ENCODE measurements around the gene KLHL30.

DNA sequence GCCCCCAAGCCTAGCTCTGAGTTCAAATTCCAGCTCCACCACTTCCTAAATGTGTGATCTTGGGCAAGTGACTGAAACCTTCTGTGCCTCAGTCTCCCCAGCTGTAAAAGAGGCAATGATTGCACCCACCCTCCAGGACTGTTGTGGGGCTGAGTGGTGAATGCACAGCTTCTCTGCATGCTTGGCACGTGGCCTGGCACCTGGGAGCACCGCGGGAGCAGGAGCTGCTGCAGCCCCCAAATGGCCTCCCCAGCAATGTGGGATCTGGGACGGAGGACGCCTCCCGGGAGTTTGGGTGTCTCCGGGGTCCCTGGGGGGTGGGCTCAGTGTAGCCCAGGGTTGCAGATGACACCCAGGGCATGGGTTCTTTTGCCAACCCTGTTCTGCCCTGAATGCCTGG, 1.6 kb downstream of the KLHL30 start:
- TF ChIP-seq POLR2A (IDR thresholded peaks at IDR 0.05) = no peak
- TF ChIP-seq, protein P1, sequence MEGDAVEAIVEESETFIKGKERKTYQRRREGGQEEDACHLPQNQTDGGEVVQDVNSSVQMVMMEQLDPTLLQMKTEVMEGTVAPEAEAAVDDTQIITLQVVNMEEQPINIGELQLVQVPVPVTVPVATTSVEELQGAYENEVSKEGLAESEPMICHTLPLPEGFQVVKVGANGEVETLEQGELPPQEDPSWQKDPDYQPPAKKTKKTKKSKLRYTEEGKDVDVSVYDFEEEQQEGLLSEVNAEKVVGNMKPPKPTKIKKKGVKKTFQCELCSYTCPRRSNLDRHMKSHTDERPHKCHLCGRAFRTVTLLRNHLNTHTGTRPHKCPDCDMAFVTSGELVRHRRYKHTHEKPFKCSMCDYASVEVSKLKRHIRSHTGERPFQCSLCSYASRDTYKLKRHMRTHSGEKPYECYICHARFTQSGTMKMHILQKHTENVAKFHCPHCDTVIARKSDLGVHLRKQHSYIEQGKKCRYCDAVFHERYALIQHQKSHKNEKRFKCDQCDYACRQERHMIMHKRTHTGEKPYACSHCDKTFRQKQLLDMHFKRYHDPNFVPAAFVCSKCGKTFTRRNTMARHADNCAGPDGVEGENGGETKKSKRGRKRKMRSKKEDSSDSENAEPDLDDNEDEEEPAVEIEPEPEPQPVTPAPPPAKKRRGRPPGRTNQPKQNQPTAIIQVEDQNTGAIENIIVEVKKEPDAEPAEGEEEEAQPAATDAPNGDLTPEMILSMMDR (IDR thresholded peaks at IDR 0.05) = no peak

Data from vagina (tissue), 2 donors.